GM20000 (cell line): ENCODE results near the gene WWOX.

Experiments
- DNase-seq: peaks from one replicate; pipeline ENCODE4 v3.0.0; 2012; ENCODE audit warnings: low spot score
- CTCF ChIP-seq: IDR thresholded peaks from 2 replicates; pipeline ENCODE4 v1.5.1; 2012; ENCODE audit warnings: mild to moderate bottlenecking, control low read depth; ENCODE audit errors: extremely low read depth, missing control alignments

The WWOX gene

GRCh38 chr16:78179666-78180065 lies 80.2 kb downstream of the WWOX start:
- no peak for DNase-seq
- no peak for TF ChIP-seq CTCF

GRCh38 chr16:78180349-78180748 lies 80.9 kb downstream of the WWOX start:
- DNase-seq, result no peak
- no peak for TF ChIP-seq CTCF

- no peak for TF ChIP-seq CTCF
- DNase-seq, result no peak
Observed at GRCh38 chr16:78183437-78184237, 84.2 kb downstream of the WWOX start.

- TF ChIP-seq CTCF, result no peak
- no peak for DNase-seq
Observed at GRCh38 chr16:78184238-78185183, 85.1 kb downstream of the WWOX start.

GRCh38 chr16:78189121-78189520 lies 89.7 kb downstream of the WWOX start:
- DNase-seq, result no peak
- TF ChIP-seq CTCF, result no peak

- no peak for DNase-seq
- TF ChIP-seq CTCF, result no peak
Observed at GRCh38 chr16:78192734-78193488, 93.5 kb downstream of the WWOX start.
